ENCODE results near the gene UBE3C.

DNA sequence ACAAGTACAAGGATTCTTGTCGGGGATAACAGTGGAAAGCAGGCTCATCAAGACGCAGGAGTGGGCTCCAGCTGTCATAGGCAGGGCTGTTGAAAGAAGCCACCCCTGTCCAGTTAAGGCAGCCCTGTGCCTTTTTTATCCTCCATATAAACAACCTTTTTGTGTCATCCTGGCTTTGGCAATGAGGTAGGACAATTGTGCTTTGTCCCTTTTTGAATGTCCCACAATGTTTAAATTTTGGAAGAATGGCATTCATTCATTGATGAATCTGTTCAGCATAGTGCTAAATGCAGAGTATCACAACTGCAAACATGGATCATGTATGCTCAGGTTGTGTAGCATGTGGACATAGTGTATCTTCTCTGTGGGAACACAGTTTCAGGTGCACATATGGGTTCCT lies 66.7 kb downstream of the UBE3C start:
- TF ChIP-seq, protein P1, sequence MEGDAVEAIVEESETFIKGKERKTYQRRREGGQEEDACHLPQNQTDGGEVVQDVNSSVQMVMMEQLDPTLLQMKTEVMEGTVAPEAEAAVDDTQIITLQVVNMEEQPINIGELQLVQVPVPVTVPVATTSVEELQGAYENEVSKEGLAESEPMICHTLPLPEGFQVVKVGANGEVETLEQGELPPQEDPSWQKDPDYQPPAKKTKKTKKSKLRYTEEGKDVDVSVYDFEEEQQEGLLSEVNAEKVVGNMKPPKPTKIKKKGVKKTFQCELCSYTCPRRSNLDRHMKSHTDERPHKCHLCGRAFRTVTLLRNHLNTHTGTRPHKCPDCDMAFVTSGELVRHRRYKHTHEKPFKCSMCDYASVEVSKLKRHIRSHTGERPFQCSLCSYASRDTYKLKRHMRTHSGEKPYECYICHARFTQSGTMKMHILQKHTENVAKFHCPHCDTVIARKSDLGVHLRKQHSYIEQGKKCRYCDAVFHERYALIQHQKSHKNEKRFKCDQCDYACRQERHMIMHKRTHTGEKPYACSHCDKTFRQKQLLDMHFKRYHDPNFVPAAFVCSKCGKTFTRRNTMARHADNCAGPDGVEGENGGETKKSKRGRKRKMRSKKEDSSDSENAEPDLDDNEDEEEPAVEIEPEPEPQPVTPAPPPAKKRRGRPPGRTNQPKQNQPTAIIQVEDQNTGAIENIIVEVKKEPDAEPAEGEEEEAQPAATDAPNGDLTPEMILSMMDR (IDR thresholded peaks at IDR 0.05; ENCODE audit: insufficient read depth, low read length): no peak
- TF ChIP-seq POLR2AphosphoS5 (IDR thresholded peaks at IDR 0.05; ENCODE audit: low read depth) (no peak), REST (IDR thresholded peaks at IDR 0.05; ENCODE audit: insufficient replicate concordance, low read depth) (no peak), GABPA (IDR thresholded peaks at IDR 0.05; ENCODE audit: low read depth) (no peak), SPI1 (IDR thresholded peaks at IDR 0.05; ENCODE audit: borderline replicate concordance, low read depth) (no peak)
